ENCODE measurements around the gene CNOT4. TPM values are rescaled to one million over a fixed set of nuclear protein-coding genes. Genes with fewer than 3 reads are reported as not detected.

Gene CNOT4
- total RNA-seq, 2 donors from 2014 or later: 19.0 to 44.7 TPM

DNA sequence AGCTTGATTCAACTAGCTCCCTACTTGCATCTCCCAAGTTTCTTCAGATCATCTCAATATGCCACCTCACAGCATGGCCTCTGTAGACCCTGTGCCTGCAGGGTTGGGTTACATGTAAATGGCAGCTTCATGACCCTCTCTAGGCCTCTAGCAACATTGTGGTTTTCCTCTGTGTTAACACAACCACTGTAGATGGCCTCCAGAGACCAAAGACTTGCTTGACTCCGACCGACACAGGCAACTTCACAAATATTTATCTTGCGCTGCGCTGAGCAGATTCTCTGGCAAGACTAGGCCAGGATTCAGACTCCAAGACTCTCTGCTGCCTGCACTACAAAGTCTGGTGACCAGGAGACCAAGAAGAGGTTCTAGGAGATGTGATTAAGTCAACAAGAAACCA lies 75.9 kb downstream of the CNOT4 start:
- Histone ChIP-seq H3K4me3 (no peak overlapping the region), H3K27me3 (replicated peaks; ENCODE audit: insufficient read depth) (no peaks in the 10 kb centered on the region), H3K36me3 (no peaks in the 10 kb centered on the region), H3K9me3 (no peaks in the 10 kb centered on the region), H3K4me1 (replicated peaks) (no peaks in the 10 kb centered on the region), H3K27ac (no peak overlapping the region)
- TF ChIP-seq POLR2A (IDR thresholded peaks at IDR 0.05): no peak
- TF ChIP-seq, protein P1, sequence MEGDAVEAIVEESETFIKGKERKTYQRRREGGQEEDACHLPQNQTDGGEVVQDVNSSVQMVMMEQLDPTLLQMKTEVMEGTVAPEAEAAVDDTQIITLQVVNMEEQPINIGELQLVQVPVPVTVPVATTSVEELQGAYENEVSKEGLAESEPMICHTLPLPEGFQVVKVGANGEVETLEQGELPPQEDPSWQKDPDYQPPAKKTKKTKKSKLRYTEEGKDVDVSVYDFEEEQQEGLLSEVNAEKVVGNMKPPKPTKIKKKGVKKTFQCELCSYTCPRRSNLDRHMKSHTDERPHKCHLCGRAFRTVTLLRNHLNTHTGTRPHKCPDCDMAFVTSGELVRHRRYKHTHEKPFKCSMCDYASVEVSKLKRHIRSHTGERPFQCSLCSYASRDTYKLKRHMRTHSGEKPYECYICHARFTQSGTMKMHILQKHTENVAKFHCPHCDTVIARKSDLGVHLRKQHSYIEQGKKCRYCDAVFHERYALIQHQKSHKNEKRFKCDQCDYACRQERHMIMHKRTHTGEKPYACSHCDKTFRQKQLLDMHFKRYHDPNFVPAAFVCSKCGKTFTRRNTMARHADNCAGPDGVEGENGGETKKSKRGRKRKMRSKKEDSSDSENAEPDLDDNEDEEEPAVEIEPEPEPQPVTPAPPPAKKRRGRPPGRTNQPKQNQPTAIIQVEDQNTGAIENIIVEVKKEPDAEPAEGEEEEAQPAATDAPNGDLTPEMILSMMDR (IDR thresholded peaks at IDR 0.05): no peak
- TF ChIP-seq POLR2AphosphoS5 (IDR thresholded peaks at IDR 0.05): no peak
- 93% methylated on average over 4 of the region's 4 CpGs for WGBS
- intact Hi-C loops (cut with DNase I): no loop called here
- DNase-seq (ENCODE audit: low spot score): no peak

DNA sequence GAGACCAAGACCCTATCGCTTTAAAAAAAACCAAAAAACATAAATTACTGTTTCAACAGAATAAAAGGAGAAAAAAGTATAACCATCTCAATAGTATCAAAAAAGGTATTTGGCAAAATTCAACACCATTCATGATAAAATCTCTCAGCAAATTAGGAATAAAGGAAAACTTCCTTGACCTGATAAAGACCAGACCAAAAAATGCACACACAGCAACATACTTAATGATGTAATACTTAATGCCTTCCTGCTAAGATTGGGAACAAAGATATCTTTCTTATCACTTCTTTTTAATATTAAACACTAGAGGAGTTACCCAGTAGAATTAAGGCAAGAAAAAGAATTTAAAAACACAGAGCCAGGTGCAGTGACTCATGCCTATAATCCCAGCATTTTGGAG lies 79.3 kb downstream of the CNOT4 start:
- Histone ChIP-seq H3K36me3 (no peaks in the 10 kb centered on the region), H3K27me3 (replicated peaks; ENCODE audit: insufficient read depth) (no peaks in the 10 kb centered on the region), H3K9me3 (no peaks in the 10 kb centered on the region), H3K4me1 (replicated peaks) (no peaks in the 10 kb centered on the region), H3K4me3 (no peak overlapping the region), H3K27ac (no peak overlapping the region)
- DNase-seq (ENCODE audit: low spot score): no peak
- TF ChIP-seq, protein P1 (IDR thresholded peaks at IDR 0.05): no peak
- TF ChIP-seq POLR2A (IDR thresholded peaks at IDR 0.05) (no peak), POLR2AphosphoS5 (IDR thresholded peaks at IDR 0.05) (no peak)
- 94% methylated on average over 1 of the region's 1 CpG for WGBS
- intact Hi-C loops (cut with DNase I): no loop called here

DNA sequence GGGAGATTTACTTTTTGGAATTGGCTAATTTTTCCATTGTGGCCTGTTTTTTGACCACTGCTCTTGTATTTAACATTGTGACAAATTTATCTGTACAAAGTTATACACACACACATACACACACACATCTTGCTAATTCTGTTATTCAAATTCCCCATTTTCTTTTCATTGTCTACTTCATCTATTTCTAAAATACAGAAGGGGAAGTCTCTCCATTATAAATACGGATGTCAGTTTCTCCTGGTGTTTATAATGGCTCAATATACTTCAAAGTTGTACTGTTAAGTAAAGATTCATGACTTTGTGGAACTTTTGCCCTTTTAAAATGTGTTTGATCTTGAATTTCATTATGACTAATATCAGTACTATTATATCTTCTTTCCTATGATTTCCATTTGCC lies 81.0 kb downstream of the CNOT4 start:
- intact Hi-C loops (cut with DNase I): no loop called here
- H3K4me1 ChIP-seq (replicated peaks): no peaks in the 10 kb centered on the region
- H3K27ac ChIP-seq: no peak overlapping the region
- H3K9me3 ChIP-seq: no peaks in the 10 kb centered on the region
- TF ChIP-seq POLR2A (IDR thresholded peaks at IDR 0.05) (no peak), POLR2AphosphoS5 (IDR thresholded peaks at IDR 0.05) (no peak)
- TF ChIP-seq, protein P1 (IDR thresholded peaks at IDR 0.05): no peak
- no peaks in the 10 kb centered on the region for H3K36me3 ChIP-seq
- no peak for DNase-seq (ENCODE audit: low spot score)
- 42% methylated on average over 1 of the region's 1 CpG for WGBS
- no peaks in the 10 kb centered on the region for H3K27me3 ChIP-seq (replicated peaks; ENCODE audit: insufficient read depth)
- no peak overlapping the region for H3K4me3 ChIP-seq

DNA sequence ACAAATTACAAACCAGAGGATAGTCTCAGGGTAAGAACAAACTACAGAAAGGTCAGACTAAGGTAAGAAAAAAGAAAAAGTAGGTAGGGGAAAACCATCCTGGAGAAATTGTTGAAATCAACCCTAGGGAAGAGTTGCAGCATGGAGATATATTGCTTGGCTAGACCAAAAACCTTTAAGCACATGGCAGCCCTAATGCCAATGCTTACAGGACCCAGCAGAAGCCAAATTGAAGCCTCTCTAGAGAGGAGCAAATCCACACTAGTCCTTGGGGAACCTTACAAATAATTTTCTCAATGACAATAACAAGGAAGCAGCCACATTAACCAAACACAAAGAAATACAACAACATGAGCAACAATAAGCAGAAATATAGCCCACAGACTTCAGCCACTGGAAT lies 81.9 kb downstream of the CNOT4 start:
- no peak overlapping the region for H3K27ac ChIP-seq
- no peaks in the 10 kb centered on the region for H3K9me3 ChIP-seq
- no peaks in the 10 kb centered on the region for H3K4me1 ChIP-seq (replicated peaks)
- no peak overlapping the region for H3K4me3 ChIP-seq
- no peaks in the 10 kb centered on the region for H3K36me3 ChIP-seq
- H3K27me3 ChIP-seq (replicated peaks; ENCODE audit: insufficient read depth): no peaks in the 10 kb centered on the region
- no peak for DNase-seq (ENCODE audit: low spot score)
- intact Hi-C loops (cut with DNase I): no loop called here
- TF ChIP-seq POLR2AphosphoS5 (IDR thresholded peaks at IDR 0.05) (no peak), POLR2A (IDR thresholded peaks at IDR 0.05) (no peak)
- TF ChIP-seq, protein P1 (IDR thresholded peaks at IDR 0.05): no peak

DNA sequence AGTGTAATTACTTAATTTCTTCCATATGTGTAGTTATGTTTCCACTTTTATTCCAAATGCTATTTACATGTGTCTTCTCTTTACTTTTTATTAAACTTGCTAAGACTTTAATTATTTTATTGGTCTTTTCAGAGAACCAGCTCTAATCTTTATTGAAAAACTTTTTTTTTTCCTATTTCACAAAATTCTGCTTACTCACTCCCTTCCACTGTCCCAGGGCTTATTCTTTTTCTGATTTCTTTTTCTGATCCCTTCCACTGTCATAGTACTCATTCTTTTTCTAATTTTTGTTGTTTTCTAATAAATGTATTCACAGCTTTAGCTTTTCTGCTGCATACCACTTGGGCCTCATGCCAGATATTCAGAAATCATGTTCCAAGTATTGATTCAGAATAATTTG lies 82.7 kb downstream of the CNOT4 start:
- TF ChIP-seq POLR2A (IDR thresholded peaks at IDR 0.05): no peak
- Histone ChIP-seq H3K36me3 (no peaks in the 10 kb centered on the region), H3K27ac (no peak overlapping the region), H3K9me3 (no peaks in the 10 kb centered on the region), H3K4me1 (replicated peaks) (no peaks in the 10 kb centered on the region), H3K4me3 (no peak overlapping the region), H3K27me3 (replicated peaks; ENCODE audit: insufficient read depth) (no peaks in the 10 kb centered on the region)
- DNase-seq (ENCODE audit: low spot score): no peak
- intact Hi-C loops (cut with DNase I): no loop called here

Data from prostate gland (tissue), 2 donors.